ENCODE results near the gene KCNV2.

Gene KCNV2

DNA sequence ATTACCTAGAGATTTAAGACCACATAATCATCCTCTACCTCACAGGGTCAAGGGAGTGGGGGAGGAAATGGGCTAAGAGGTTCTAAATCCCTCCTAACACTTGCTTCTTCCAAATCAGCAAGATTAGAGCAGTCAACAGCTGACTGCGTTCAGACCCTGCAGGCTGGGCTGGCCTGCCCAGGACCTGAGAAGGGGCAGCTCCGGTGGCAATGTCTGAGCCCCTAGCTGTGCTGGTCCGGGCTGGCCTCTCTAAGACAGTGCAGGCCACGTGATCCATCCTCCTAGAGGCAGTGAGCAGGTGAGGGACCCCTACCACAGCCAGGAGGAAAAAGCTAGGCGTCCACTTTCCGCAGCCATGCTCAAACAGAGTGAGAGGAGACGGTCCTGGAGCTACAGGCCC, at the start of gene KCNV2:
KCNV2 (plus strand) TSS at position 126 of the 400 bp plus-strand sequence; CDS start at position 356, 230 bp downstream.
- no peak within 1 kb of the TSS for H3K9ac ChIP-seq (ENCODE audit: low read depth, low read length)
- no peaks in the 10 kb centered on the region for H3K9me3 ChIP-seq (ENCODE audit: control insufficient read depth, insufficient read depth, low read length)
- no peaks in the 10 kb centered on the region for H3K27me3 ChIP-seq (ENCODE audit: control insufficient read depth, insufficient read depth, low read length)
- peaks cover 7% of the 10 kb centered on the region for H3K36me3 ChIP-seq (ENCODE audit: control insufficient read depth, insufficient read depth, low read length)
- H3K4me3 ChIP-seq (ENCODE audit: low read depth, low read length): no peak within 1 kb of the TSS
- H3K4me1 ChIP-seq (ENCODE audit: control insufficient read depth, insufficient read depth, low read length): no peaks in the 10 kb centered on the region

DNA sequence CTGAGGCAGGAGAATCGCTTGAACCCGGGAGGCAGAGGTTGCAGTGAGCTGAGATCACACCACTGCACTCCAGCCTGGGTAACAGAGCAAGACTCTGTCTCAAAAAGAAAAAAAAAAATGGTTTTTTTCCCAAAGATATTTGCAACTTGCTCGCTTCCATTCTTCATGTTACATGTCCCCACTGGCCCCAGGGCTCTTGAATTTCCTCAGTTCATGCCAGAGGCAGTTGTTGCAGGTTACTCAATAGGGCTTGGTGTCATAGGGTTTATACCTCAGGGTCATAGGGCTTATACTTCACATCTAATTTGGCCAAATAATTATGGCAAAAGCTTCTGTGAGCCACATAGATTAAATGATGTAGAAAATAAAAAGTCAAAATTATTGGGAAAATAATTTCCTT, 44.1 kb upstream of the KCNV2 start:
- H3K9me3 ChIP-seq (ENCODE audit: control insufficient read depth, insufficient read depth, low read length): no peaks in the 10 kb centered on the region
- H3K4me1 ChIP-seq (ENCODE audit: control insufficient read depth, insufficient read depth, low read length): peaks cover 10% of the 10 kb centered on the region
- H3K27me3 ChIP-seq (ENCODE audit: control insufficient read depth, insufficient read depth, low read length): no peaks in the 10 kb centered on the region
- no peak overlapping the region for H3K4me3 ChIP-seq (ENCODE audit: low read depth, low read length)
- H3K36me3 ChIP-seq (ENCODE audit: control insufficient read depth, insufficient read depth, low read length): no peaks in the 10 kb centered on the region
- H3K9ac ChIP-seq (ENCODE audit: low read depth, low read length): no peak overlapping the region

GRCh38 chr9:2674141-2674824, 43.0 kb upstream of the KCNV2 start:
- H3K9ac ChIP-seq (ENCODE audit: low read depth, low read length): no peak overlapping the region
- H3K4me1 ChIP-seq (ENCODE audit: control insufficient read depth, insufficient read depth, low read length): peaks cover 10% of the 10 kb centered on the region
- no peak overlapping the region for H3K4me3 ChIP-seq (ENCODE audit: low read depth, low read length)
- H3K36me3 ChIP-seq (ENCODE audit: control insufficient read depth, insufficient read depth, low read length): no peaks in the 10 kb centered on the region
- H3K9me3 ChIP-seq (ENCODE audit: control insufficient read depth, insufficient read depth, low read length): no peaks in the 10 kb centered on the region
- no peaks in the 10 kb centered on the region for H3K27me3 ChIP-seq (ENCODE audit: control insufficient read depth, insufficient read depth, low read length)

DNA sequence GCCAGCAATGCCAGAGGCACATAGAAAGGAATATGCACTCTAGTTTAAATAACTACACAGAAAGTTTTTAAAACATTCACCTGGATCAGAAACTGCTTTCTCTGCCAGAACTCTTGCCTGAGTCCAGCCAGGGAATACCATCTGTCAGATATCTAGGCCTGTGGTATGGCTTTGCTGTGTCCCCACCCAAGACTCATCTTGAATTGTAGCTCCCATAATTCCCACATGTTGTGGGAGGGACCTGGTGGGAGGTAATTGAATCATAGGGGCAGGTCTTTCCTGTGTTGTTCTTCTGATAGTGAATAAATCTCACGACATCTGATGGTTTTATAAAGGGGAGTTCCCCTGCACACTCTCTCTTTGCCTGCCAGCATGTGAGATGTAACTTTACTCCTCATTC, 41.5 kb upstream of the KCNV2 start:
- H3K4me3 ChIP-seq (ENCODE audit: low read depth, low read length): no peak overlapping the region
- H3K36me3 ChIP-seq (ENCODE audit: control insufficient read depth, insufficient read depth, low read length): no peaks in the 10 kb centered on the region
- H3K4me1 ChIP-seq (ENCODE audit: control insufficient read depth, insufficient read depth, low read length): peaks cover 10% of the 10 kb centered on the region
- H3K9ac ChIP-seq (ENCODE audit: low read depth, low read length): no peak overlapping the region
- no peaks in the 10 kb centered on the region for H3K9me3 ChIP-seq (ENCODE audit: control insufficient read depth, insufficient read depth, low read length)
- no peaks in the 10 kb centered on the region for H3K27me3 ChIP-seq (ENCODE audit: control insufficient read depth, insufficient read depth, low read length)

GRCh38 chr9:2676466-2676865, 40.8 kb upstream of the KCNV2 start:
- Histone ChIP-seq H3K9me3 (ENCODE audit: control insufficient read depth, insufficient read depth, low read length) (no peaks in the 10 kb centered on the region), H3K36me3 (ENCODE audit: control insufficient read depth, insufficient read depth, low read length) (no peaks in the 10 kb centered on the region), H3K4me3 (ENCODE audit: low read depth, low read length) (no peak overlapping the region), H3K9ac (ENCODE audit: low read depth, low read length) (no peak overlapping the region), H3K27me3 (ENCODE audit: control insufficient read depth, insufficient read depth, low read length) (no peaks in the 10 kb centered on the region), H3K4me1 (ENCODE audit: control insufficient read depth, insufficient read depth, low read length) (peaks cover 10% of the 10 kb centered on the region)

DNA sequence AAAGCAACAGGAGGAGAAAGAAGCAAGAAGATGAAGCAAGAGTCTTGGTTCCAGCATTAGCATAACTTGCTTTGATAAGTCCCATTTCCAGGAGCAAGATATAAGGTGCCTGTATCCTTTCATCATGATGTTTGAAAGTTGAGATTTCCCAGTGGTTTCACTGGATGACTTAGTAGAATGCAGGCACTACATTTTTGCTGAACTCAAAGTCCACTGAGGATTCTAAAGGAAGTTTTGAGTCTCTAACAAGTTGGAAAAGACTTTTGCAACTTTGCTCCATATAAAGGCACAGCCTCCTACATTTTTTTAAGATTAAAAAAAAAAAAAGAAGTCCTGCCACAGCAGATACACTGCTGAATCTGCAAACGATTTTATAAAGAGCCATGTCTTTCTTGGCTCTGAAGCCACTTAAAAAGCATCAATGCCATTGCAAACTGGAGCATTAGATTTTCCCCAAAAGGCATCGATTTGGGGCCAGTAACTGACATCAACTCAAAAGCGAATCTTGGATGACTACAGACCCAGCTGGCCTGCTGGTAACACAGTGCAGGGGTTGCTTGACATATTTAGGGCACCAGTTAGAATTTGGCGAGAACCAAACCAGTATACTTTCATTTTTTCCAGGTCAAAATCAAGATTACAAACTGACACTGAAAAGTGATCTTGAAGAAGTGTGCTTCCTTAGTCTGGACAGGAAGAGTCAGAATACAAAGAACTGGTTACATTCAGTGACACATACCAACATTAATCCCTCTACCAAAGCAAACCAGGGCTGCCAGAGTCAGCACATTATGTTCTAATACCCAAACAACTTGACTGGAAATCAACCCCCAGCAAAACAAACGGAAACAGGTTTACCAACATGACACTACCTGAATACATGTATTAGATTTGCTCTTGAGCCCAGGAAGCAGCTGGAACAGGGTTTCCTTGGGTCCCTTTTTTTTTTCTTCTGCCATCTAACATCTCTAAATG, 39.1 kb upstream of the KCNV2 start:
- Histone ChIP-seq H3K4me1 (ENCODE audit: control insufficient read depth, insufficient read depth, low read length) (peaks cover 10% of the 10 kb centered on the region), H3K9ac (ENCODE audit: low read depth, low read length) (no peak overlapping the region), H3K4me3 (ENCODE audit: low read depth, low read length) (no peak overlapping the region), H3K9me3 (ENCODE audit: control insufficient read depth, insufficient read depth, low read length) (no peaks in the 10 kb centered on the region), H3K36me3 (ENCODE audit: control insufficient read depth, insufficient read depth, low read length) (no peaks in the 10 kb centered on the region), H3K27me3 (ENCODE audit: control insufficient read depth, insufficient read depth, low read length) (no peaks in the 10 kb centered on the region)

DNA sequence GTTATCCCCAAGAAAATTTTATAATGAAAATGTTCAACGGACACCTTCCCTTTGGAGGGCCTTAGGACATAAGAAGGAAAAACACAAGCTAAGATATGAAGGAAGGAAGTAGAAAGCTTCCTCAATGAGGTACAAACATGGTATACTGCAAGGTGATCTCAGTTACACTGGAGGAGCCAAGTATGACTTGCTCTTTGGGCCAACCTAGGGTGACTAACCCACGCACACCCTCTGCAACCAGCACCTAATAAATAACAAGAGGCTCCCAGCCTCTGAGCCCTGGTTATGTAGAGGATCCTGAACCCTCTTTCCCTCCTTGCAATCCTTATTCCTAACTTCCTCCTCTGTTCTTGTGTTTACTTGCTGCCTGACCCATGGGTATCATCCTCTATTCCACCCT, 38.3 kb upstream of the KCNV2 start:
- Histone ChIP-seq H3K4me1 (ENCODE audit: control insufficient read depth, insufficient read depth, low read length) (peaks cover 10% of the 10 kb centered on the region), H3K4me3 (ENCODE audit: low read depth, low read length) (no peak overlapping the region), H3K9ac (ENCODE audit: low read depth, low read length) (no peak overlapping the region), H3K27me3 (ENCODE audit: control insufficient read depth, insufficient read depth, low read length) (no peaks in the 10 kb centered on the region), H3K9me3 (ENCODE audit: control insufficient read depth, insufficient read depth, low read length) (no peaks in the 10 kb centered on the region), H3K36me3 (ENCODE audit: control insufficient read depth, insufficient read depth, low read length) (no peaks in the 10 kb centered on the region)

DNA sequence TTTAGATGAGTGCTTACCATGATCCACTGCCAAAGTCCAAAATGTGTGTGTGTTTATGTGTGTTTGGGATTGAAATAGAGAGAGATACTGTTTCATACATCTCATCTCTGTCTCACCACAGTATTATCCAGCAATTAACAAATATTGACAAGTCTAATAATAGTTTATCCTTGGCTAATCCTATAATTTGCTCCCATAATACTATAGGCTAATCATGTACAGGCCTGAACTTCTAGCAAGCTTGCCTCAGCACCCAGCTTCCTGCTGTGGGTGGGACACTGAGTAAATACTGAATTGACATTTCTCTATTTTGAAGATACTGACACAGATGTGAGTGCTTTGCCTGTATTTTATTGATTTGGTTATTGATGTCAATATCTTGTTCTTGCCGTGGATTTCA, 35.3 kb upstream of the KCNV2 start:
- no peaks in the 10 kb centered on the region for H3K36me3 ChIP-seq (ENCODE audit: control insufficient read depth, insufficient read depth, low read length)
- no peak overlapping the region for H3K9ac ChIP-seq (ENCODE audit: low read depth, low read length)
- H3K27me3 ChIP-seq (ENCODE audit: control insufficient read depth, insufficient read depth, low read length): no peaks in the 10 kb centered on the region
- peaks cover 10% of the 10 kb centered on the region for H3K4me1 ChIP-seq (ENCODE audit: control insufficient read depth, insufficient read depth, low read length)
- H3K9me3 ChIP-seq (ENCODE audit: control insufficient read depth, insufficient read depth, low read length): no peaks in the 10 kb centered on the region
- no peak overlapping the region for H3K4me3 ChIP-seq (ENCODE audit: low read depth, low read length)

- no peaks in the 10 kb centered on the region for H3K4me1 ChIP-seq (ENCODE audit: control insufficient read depth, insufficient read depth, low read length)
- H3K9ac ChIP-seq (ENCODE audit: low read depth, low read length): no peak overlapping the region
- H3K27me3 ChIP-seq (ENCODE audit: control insufficient read depth, insufficient read depth, low read length): no peaks in the 10 kb centered on the region
- no peaks in the 10 kb centered on the region for H3K9me3 ChIP-seq (ENCODE audit: control insufficient read depth, insufficient read depth, low read length)
- no peak overlapping the region for H3K4me3 ChIP-seq (ENCODE audit: low read depth, low read length)
- no peaks in the 10 kb centered on the region for H3K36me3 ChIP-seq (ENCODE audit: control insufficient read depth, insufficient read depth, low read length)
Measured at GRCh38 chr9:2686911-2687310, 30.4 kb upstream of the KCNV2 start.

- no peak overlapping the region for H3K4me3 ChIP-seq (ENCODE audit: low read depth, low read length)
- no peaks in the 10 kb centered on the region for H3K27me3 ChIP-seq (ENCODE audit: control insufficient read depth, insufficient read depth, low read length)
- H3K4me1 ChIP-seq (ENCODE audit: control insufficient read depth, insufficient read depth, low read length): no peaks in the 10 kb centered on the region
- H3K9ac ChIP-seq (ENCODE audit: low read depth, low read length): no peak overlapping the region
- no peaks in the 10 kb centered on the region for H3K9me3 ChIP-seq (ENCODE audit: control insufficient read depth, insufficient read depth, low read length)
- no peaks in the 10 kb centered on the region for H3K36me3 ChIP-seq (ENCODE audit: control insufficient read depth, insufficient read depth, low read length)
Measured at GRCh38 chr9:2688636-2689035, 28.7 kb upstream of the KCNV2 start.

- H3K9ac ChIP-seq (ENCODE audit: low read depth, low read length): no peak overlapping the region
- H3K4me1 ChIP-seq (ENCODE audit: control insufficient read depth, insufficient read depth, low read length): no peaks in the 10 kb centered on the region
- no peaks in the 10 kb centered on the region for H3K36me3 ChIP-seq (ENCODE audit: control insufficient read depth, insufficient read depth, low read length)
- H3K9me3 ChIP-seq (ENCODE audit: control insufficient read depth, insufficient read depth, low read length): no peaks in the 10 kb centered on the region
- H3K27me3 ChIP-seq (ENCODE audit: control insufficient read depth, insufficient read depth, low read length): no peaks in the 10 kb centered on the region
- no peak overlapping the region for H3K4me3 ChIP-seq (ENCODE audit: low read depth, low read length)
Measured at GRCh38 chr9:2691212-2691611, 26.1 kb upstream of the KCNV2 start.

DNA sequence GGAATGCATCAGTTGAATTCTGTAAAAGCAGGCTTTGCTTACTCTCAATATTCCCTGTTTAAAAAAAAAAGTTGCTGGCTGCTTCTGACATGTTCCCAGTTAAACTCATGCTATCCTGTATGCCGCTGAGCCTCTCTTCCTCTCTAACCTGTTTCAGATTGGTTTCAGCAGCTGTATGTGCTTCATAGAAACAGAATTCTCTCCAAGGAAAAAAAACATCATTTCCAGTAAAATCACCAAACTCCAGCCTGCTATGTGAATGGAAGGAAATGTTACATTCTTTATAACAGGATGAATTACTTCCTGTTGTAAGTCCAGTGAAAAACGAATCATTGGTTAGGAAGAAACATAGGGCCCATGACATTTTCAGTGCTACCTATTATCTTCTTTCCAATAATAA, 25.7 kb upstream of the KCNV2 start:
- Histone ChIP-seq H3K27me3 (ENCODE audit: control insufficient read depth, insufficient read depth, low read length) (no peaks in the 10 kb centered on the region), H3K36me3 (ENCODE audit: control insufficient read depth, insufficient read depth, low read length) (no peaks in the 10 kb centered on the region), H3K9me3 (ENCODE audit: control insufficient read depth, insufficient read depth, low read length) (no peaks in the 10 kb centered on the region), H3K4me3 (ENCODE audit: low read depth, low read length) (no peak overlapping the region), H3K9ac (ENCODE audit: low read depth, low read length) (no peak overlapping the region), H3K4me1 (ENCODE audit: control insufficient read depth, insufficient read depth, low read length) (no peaks in the 10 kb centered on the region)
